Kidney tubule cell (primary cell): ENCODE data around the gene TRAF3IP1.
A peak's percentile ranks its signal among the peaks of the same experiment; 100 is the strongest.
"Not testable (repeated sequence)": the region's sequence is repeated elsewhere in the genome, so short reads cannot be mapped to it uniquely, and the experiment has no call there.

Experiments
- DNase-seq: peaks from one replicate; pipeline ENCODE4 v3.0.0-alpha.2; 2018; ENCODE audit warnings: low spot score

Gene TRAF3IP1

GRCh38 chr2:238380785-238381184, 60.5 kb downstream of the TRAF3IP1 start:
- DNase-seq, result peak; percentile 55

- DNase-seq, result no peak
Measured at GRCh38 chr2:238381341-238382115, 61.2 kb downstream of the TRAF3IP1 start.

GRCh38 chr2:238382381-238382781, 62.1 kb downstream of the TRAF3IP1 start:
- DNase-seq, result no peak

- DNase-seq, result no peak
Measured at GRCh38 chr2:238383135-238383534, 62.8 kb downstream of the TRAF3IP1 start.

GRCh38 chr2:238383743-238384380, 63.5 kb downstream of the TRAF3IP1 start:
- no peak for DNase-seq

- DNase-seq, result no peak
Measured at GRCh38 chr2:238387332-238387731, 67.0 kb downstream of the TRAF3IP1 start.

- no peak for DNase-seq
Measured at GRCh38 chr2:238388794-238389193, 68.5 kb downstream of the TRAF3IP1 start.

GRCh38 chr2:238389988-238390589, 69.8 kb downstream of the TRAF3IP1 start:
- DNase-seq, result no peak

GRCh38 chr2:238391042-238391689, 70.8 kb downstream of the TRAF3IP1 start:
- DNase-seq, result no peak

- no peak for DNase-seq
Measured at GRCh38 chr2:238396663-238397062, 76.3 kb downstream of the TRAF3IP1 start.

GRCh38 chr2:238397356-238397755, 77.0 kb downstream of the TRAF3IP1 start:
- no peak for DNase-seq

GRCh38 chr2:238398577-238398976, 78.3 kb downstream of the TRAF3IP1 start:
- no peak for DNase-seq

- no peak for DNase-seq
Measured at GRCh38 chr2:238399094-238399493, 78.8 kb downstream of the TRAF3IP1 start.

- no peak for DNase-seq
Measured at GRCh38 chr2:238401551-238401950, 81.2 kb downstream of the TRAF3IP1 start.

- DNase-seq, result no peak
Measured at GRCh38 chr2:238403632-238404405, 83.5 kb downstream of the TRAF3IP1 start.

- no peak for DNase-seq
Measured at GRCh38 chr2:238404406-238405216, 84.3 kb downstream of the TRAF3IP1 start.

GRCh38 chr2:238405217-238405555, 84.9 kb downstream of the TRAF3IP1 start:
- DNase-seq, result not testable (repeated sequence)

- DNase-seq, result no peak
Measured at GRCh38 chr2:238406221-238406997, 86.1 kb downstream of the TRAF3IP1 start.

GRCh38 chr2:238406998-238407285, 86.6 kb downstream of the TRAF3IP1 start:
- DNase-seq, result no peak

- DNase-seq, result no peak
Measured at GRCh38 chr2:238407566-238407965, 87.2 kb downstream of the TRAF3IP1 start.
